ENCODE measurements around the gene CDH12. TPM values are rescaled to one million over a fixed set of nuclear protein-coding genes. Genes with fewer than 3 reads are reported as not detected.

Gene CDH12
- total RNA-seq, 1 experiment from 2014 or later = not detected

DNA sequence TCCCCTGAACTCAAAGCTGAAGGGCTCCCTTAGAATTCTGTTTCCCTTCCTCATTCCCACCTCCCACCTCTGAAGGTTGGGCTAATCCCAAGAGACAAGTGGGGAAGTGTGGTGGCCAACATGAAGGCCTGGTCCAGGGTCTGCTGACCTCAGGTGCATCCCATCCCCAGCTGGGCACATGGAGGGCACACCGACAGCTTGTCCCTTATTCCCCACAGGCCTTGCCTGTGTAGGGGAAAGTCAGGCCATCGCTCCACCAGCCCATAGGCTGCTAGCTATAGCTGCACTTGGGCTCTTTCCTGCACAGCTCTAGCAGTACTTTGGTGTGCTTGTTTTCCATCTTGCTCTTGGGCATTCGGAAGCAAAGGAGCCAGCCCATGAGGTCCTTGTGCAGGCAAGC is 247.7 kb downstream of the CDH12 start:
- H3K9me3 ChIP-seq (ENCODE audit: low read length) = no peaks in the 10 kb centered on the region; the same call in 1 of the 2 replicates
- no peaks in the 10 kb centered on the region for H3K36me3 ChIP-seq (ENCODE audit: insufficient read depth, low read length)
- H3K4me2 ChIP-seq (ENCODE audit: low read depth, low read length, poor library complexity, severe bottlenecking) = no peak overlapping the region
- H3K79me2 ChIP-seq (ENCODE audit: low read length) = no peaks in the 10 kb centered on the region
- no peak overlapping the region for H2AFZ ChIP-seq (ENCODE audit: low read length)
- DNase-seq = no peak
- H3K4me1 ChIP-seq (ENCODE audit: low read length) = no peaks in the 10 kb centered on the region
- H3K27me3 ChIP-seq (ENCODE audit: low read length) = no peaks in the 10 kb centered on the region
- no peak overlapping the region for H3K27ac ChIP-seq (ENCODE audit: low read length)
- H4K20me1 ChIP-seq (ENCODE audit: insufficient read depth, low read depth, low read length) = no peaks in the 10 kb centered on the region
- no peaks in the 10 kb centered on the region for H3K9me2 ChIP-seq (replicated peaks; ENCODE audit: insufficient read depth, low read length)
- H3K9ac ChIP-seq (ENCODE audit: low read length) = no peak overlapping the region
- H3K4me3 ChIP-seq (ENCODE audit: low read length) = no peak overlapping the region

DNA sequence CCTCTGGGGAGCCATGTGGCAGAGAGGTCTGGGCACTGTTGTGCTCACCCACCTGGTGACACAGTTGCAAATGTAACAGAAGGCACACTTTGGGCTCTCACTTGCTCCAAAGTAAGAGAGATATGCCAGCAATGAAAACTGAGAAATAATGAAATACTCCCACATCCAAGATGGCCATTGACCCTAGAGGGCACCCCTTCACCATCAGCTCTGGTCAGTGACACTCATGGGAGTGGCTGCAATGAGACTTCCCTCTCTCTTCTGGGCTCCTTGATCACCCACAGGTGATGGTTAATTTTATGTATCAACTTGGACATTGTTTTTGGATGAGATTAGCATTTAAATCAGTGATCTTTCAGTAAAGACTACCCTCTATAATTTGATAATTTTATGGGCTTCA is 248.4 kb downstream of the CDH12 start:
- no peaks in the 10 kb centered on the region for H3K79me2 ChIP-seq (ENCODE audit: low read length)
- H3K27ac ChIP-seq (ENCODE audit: low read length) = no peak overlapping the region
- H3K9me2 ChIP-seq (replicated peaks; ENCODE audit: insufficient read depth, low read length) = no peaks in the 10 kb centered on the region
- H3K9me3 ChIP-seq (ENCODE audit: low read length) = no peaks in the 10 kb centered on the region; the same call in 1 of the 2 replicates
- no peak overlapping the region for H2AFZ ChIP-seq (ENCODE audit: low read length)
- H3K27me3 ChIP-seq (ENCODE audit: low read length) = no peaks in the 10 kb centered on the region
- no peak for DNase-seq
- H3K9ac ChIP-seq (ENCODE audit: low read length) = no peak overlapping the region
- H3K36me3 ChIP-seq (ENCODE audit: insufficient read depth, low read length) = no peaks in the 10 kb centered on the region
- no peaks in the 10 kb centered on the region for H3K4me1 ChIP-seq (ENCODE audit: low read length)
- H4K20me1 ChIP-seq (ENCODE audit: insufficient read depth, low read depth, low read length) = no peaks in the 10 kb centered on the region
- H3K4me3 ChIP-seq (ENCODE audit: low read length) = no peak overlapping the region
- H3K4me2 ChIP-seq (ENCODE audit: low read depth, low read length, poor library complexity, severe bottlenecking) = no peak overlapping the region

DNA sequence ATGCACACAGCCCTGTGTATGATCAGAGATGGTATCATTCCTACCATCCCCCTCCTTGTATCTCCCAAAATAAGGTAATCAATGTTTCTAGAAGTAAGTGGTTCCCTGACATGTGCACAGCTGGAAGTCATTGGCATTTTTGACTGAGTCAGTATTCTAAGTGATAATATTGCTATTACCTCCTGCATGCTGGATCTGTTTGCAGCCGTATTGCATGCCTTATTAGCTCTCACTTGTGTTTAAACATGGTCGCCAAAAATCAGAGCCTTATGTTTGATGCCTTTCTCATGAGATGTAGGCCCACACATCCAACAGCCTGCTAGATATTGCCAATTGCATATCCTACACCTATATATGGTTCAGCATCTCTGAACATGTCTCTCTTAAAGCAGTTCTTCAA is 254.3 kb downstream of the CDH12 start:
- DNase-seq = no peak
- Histone ChIP-seq H3K4me1 (ENCODE audit: low read length) (no peaks in the 10 kb centered on the region), H3K4me3 (ENCODE audit: low read length) (no peak overlapping the region), H3K36me3 (ENCODE audit: insufficient read depth, low read length) (no peaks in the 10 kb centered on the region), H3K79me2 (ENCODE audit: low read length) (no peaks in the 10 kb centered on the region), H3K27ac (ENCODE audit: low read length) (no peak overlapping the region), H3K27me3 (ENCODE audit: low read length) (no peaks in the 10 kb centered on the region), H3K9me3 (ENCODE audit: low read length) (no peaks in the 10 kb centered on the region), H3K9ac (ENCODE audit: low read length) (no peak overlapping the region), H4K20me1 (ENCODE audit: insufficient read depth, low read depth, low read length) (no peaks in the 10 kb centered on the region), H3K9me2 (replicated peaks; ENCODE audit: insufficient read depth, low read length) (no peaks in the 10 kb centered on the region), H3K4me2 (ENCODE audit: low read depth, low read length, poor library complexity, severe bottlenecking) (no peak overlapping the region), H2AFZ (ENCODE audit: low read length) (no peak overlapping the region)

DNA sequence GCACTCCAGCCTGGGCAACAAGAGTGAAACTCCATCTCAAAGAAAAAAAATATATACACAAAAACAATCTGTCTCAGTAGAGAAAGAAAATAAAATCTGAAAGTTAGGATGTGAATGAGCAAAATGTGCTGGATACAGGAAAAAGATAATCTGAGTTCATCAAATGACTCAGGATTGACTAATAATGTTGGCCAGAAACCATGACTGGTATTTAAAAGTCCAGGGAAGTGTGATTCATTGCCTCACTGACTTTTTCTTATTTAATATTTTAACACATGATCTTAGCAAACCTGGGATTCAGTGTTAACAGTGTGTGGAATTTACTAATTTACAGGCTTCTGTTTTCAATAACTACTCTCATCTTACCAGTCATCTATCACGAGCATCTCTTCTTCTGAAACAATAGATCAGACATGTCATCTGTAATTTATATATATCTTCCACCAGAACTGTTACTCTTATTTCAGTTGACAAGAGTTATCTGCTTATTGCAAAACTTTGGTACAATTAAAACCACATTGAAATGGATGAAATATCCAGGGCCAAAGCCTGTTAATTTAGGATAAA is 256.7 kb downstream of the CDH12 start:
- H3K4me3 ChIP-seq (ENCODE audit: low read length) = no peak overlapping the region
- no peak overlapping the region for H3K27ac ChIP-seq (ENCODE audit: low read length)
- no peaks in the 10 kb centered on the region for H3K36me3 ChIP-seq (ENCODE audit: insufficient read depth, low read length)
- H3K4me2 ChIP-seq (ENCODE audit: low read depth, low read length, poor library complexity, severe bottlenecking) = no peak overlapping the region
- H3K9ac ChIP-seq (ENCODE audit: low read length) = no peak overlapping the region
- no peak overlapping the region for H2AFZ ChIP-seq (ENCODE audit: low read length)
- no peak for DNase-seq
- H3K79me2 ChIP-seq (ENCODE audit: low read length) = no peaks in the 10 kb centered on the region
- no peaks in the 10 kb centered on the region for H3K27me3 ChIP-seq (ENCODE audit: low read length)
- no peaks in the 10 kb centered on the region for H3K4me1 ChIP-seq (ENCODE audit: low read length)
- no peaks in the 10 kb centered on the region for H3K9me2 ChIP-seq (replicated peaks; ENCODE audit: insufficient read depth, low read length)
- no peaks in the 10 kb centered on the region for H3K9me3 ChIP-seq (ENCODE audit: low read length)
- no peaks in the 10 kb centered on the region for H4K20me1 ChIP-seq (ENCODE audit: insufficient read depth, low read depth, low read length)

GRCh38 chr5:22594491-22594890 is 258.7 kb downstream of the CDH12 start:
- H3K27me3 ChIP-seq (ENCODE audit: low read length) = no peaks in the 10 kb centered on the region
- H3K27ac ChIP-seq (ENCODE audit: low read length) = no peak overlapping the region
- H3K79me2 ChIP-seq (ENCODE audit: low read length) = no peaks in the 10 kb centered on the region
- peaks cover under 1% of the 10 kb centered on the region for H3K4me1 ChIP-seq (ENCODE audit: low read length)
- no peak overlapping the region for H3K4me3 ChIP-seq (ENCODE audit: low read length)
- H3K9ac ChIP-seq (ENCODE audit: low read length) = no peak overlapping the region
- no peaks in the 10 kb centered on the region for H3K9me3 ChIP-seq (ENCODE audit: low read length)
- H3K9me2 ChIP-seq (replicated peaks; ENCODE audit: insufficient read depth, low read length) = no peaks in the 10 kb centered on the region
- H3K36me3 ChIP-seq (ENCODE audit: insufficient read depth, low read length) = no peaks in the 10 kb centered on the region
- no peak for DNase-seq
- no peaks in the 10 kb centered on the region for H4K20me1 ChIP-seq (ENCODE audit: insufficient read depth, low read depth, low read length)
- H3K4me2 ChIP-seq (ENCODE audit: low read depth, low read length, poor library complexity, severe bottlenecking) = no peak overlapping the region
- H2AFZ ChIP-seq (ENCODE audit: low read length) = no peak overlapping the region

DNA sequence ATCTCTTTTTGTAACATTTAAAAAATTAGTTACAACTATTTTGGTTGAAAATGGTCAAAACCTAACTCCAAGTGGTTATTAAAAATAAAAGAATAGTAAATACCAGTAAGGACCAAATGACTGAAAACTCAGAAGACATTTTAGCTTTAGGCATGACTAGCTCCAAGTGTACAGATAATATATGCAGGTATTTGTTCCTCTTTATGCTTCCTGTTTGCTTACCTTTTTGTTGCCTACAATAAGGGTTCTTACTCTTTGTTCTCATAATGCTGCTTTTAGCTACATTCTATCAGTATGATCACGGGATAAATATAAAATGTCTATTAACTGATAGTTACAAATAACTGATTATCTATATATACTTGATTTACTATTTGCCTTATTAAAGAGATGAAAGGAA is 259.6 kb downstream of the CDH12 start:
- no peak overlapping the region for H2AFZ ChIP-seq (ENCODE audit: low read length)
- H3K27ac ChIP-seq (ENCODE audit: low read length) = no peak overlapping the region
- no peak for DNase-seq
- H3K79me2 ChIP-seq (ENCODE audit: low read length) = no peaks in the 10 kb centered on the region
- H3K9me3 ChIP-seq (ENCODE audit: low read length) = no peaks in the 10 kb centered on the region
- no peaks in the 10 kb centered on the region for H3K27me3 ChIP-seq (ENCODE audit: low read length)
- no peak overlapping the region for H3K9ac ChIP-seq (ENCODE audit: low read length)
- no peak overlapping the region for H3K4me2 ChIP-seq (ENCODE audit: low read depth, low read length, poor library complexity, severe bottlenecking)
- no peaks in the 10 kb centered on the region for H4K20me1 ChIP-seq (ENCODE audit: insufficient read depth, low read depth, low read length)
- H3K9me2 ChIP-seq (replicated peaks; ENCODE audit: insufficient read depth, low read length) = no peaks in the 10 kb centered on the region
- no peak overlapping the region for H3K4me3 ChIP-seq (ENCODE audit: low read length)
- H3K36me3 ChIP-seq (ENCODE audit: insufficient read depth, low read length) = no peaks in the 10 kb centered on the region
- H3K4me1 ChIP-seq (ENCODE audit: low read length) = peaks cover 8% of the 10 kb centered on the region

- H3K27me3 ChIP-seq (ENCODE audit: low read length) = no peaks in the 10 kb centered on the region
- no peaks in the 10 kb centered on the region for H3K79me2 ChIP-seq (ENCODE audit: low read length)
- no peak overlapping the region for H3K9ac ChIP-seq (ENCODE audit: low read length)
- H4K20me1 ChIP-seq (ENCODE audit: insufficient read depth, low read depth, low read length) = no peaks in the 10 kb centered on the region
- H3K4me3 ChIP-seq (ENCODE audit: low read length) = no peak overlapping the region
- no peak overlapping the region for H3K4me2 ChIP-seq (ENCODE audit: low read depth, low read length, poor library complexity, severe bottlenecking)
- H3K27ac ChIP-seq (ENCODE audit: low read length) = no peak overlapping the region
- no peaks in the 10 kb centered on the region for H3K9me3 ChIP-seq (ENCODE audit: low read length)
- peaks cover 8% of the 10 kb centered on the region for H3K4me1 ChIP-seq (ENCODE audit: low read length)
- no peaks in the 10 kb centered on the region for H3K9me2 ChIP-seq (replicated peaks; ENCODE audit: insufficient read depth, low read length)
- H2AFZ ChIP-seq (ENCODE audit: low read length) = no peak overlapping the region
- DNase-seq = no peak
- H3K36me3 ChIP-seq (ENCODE audit: insufficient read depth, low read length) = no peaks in the 10 kb centered on the region
Measured at GRCh38 chr5:22591461-22591860, 261.7 kb downstream of the CDH12 start.

DNA sequence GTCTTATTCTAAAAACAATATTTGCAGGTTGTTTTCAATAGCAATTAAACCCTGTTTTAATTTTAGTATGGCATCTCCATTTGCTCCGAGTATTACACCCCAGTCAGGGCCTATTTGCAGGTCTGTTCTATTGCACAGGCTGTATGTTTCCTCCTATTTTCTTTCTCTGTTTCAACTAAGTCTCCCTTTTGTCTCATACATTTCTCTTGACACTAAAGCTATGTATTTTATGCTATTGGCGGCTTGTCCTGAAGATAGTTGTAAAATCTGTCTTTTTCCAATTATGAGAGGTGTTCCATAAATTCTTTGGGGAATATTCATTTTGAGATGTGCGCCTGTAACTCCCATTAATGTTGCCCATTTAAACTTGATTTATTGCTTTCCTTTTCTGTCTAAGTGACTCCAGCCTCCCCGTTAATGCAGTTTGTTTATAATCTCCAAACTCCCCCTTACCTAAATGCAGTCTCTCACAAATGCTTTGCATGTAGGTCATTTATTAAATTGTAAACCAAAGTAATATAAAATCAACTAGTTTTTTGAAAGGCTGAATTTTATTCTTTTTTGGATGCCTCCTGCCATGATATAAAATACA is 262.4 kb downstream of the CDH12 start:
- H3K36me3 ChIP-seq (ENCODE audit: insufficient read depth, low read length) = no peaks in the 10 kb centered on the region
- H3K4me2 ChIP-seq (ENCODE audit: low read depth, low read length, poor library complexity, severe bottlenecking) = no peak overlapping the region
- no peak overlapping the region for H2AFZ ChIP-seq (ENCODE audit: low read length)
- peaks cover 8% of the 10 kb centered on the region for H3K4me1 ChIP-seq (ENCODE audit: low read length)
- no peak overlapping the region for H3K9ac ChIP-seq (ENCODE audit: low read length)
- H3K4me3 ChIP-seq (ENCODE audit: low read length) = no peak overlapping the region
- no peaks in the 10 kb centered on the region for H3K9me2 ChIP-seq (replicated peaks; ENCODE audit: insufficient read depth, low read length)
- H3K79me2 ChIP-seq (ENCODE audit: low read length) = no peaks in the 10 kb centered on the region
- no peaks in the 10 kb centered on the region for H4K20me1 ChIP-seq (ENCODE audit: insufficient read depth, low read depth, low read length)
- no peaks in the 10 kb centered on the region for H3K27me3 ChIP-seq (ENCODE audit: low read length)
- no peak for DNase-seq
- H3K27ac ChIP-seq (ENCODE audit: low read length) = no peak overlapping the region
- H3K9me3 ChIP-seq (ENCODE audit: low read length) = no peaks in the 10 kb centered on the region
